Diencephalon (tissue), 1 donor: ENCODE measurements around the gene RAI1. TPM values are rescaled to one million over a fixed set of nuclear protein-coding genes. Genes with fewer than 3 reads are reported as not detected.

Experiments
- small RNA-seq: library from RNA; depleted of rRNA; stranded (forward); fragments of <200 nt; gene quantifications from one replicate; pipeline ENCODE3, GENCODE V24; 2014
- total RNA-seq: library from RNA; depleted of rRNA; stranded (reverse); fragments of >200 nt; gene quantifications from one replicate; pipeline ENCODE4 v1.2.3, GENCODE V29; 2014

RAI1 gene
- 16.4 TPM for total RNA-seq

GRCh38 chr17:17681187-17681743 lies at the start of gene RAI1:
Gene RAI1 (plus strand): TSS chr17:17681458. CDS start chr17:17792949, 111,491 bp downstream.

DNA sequence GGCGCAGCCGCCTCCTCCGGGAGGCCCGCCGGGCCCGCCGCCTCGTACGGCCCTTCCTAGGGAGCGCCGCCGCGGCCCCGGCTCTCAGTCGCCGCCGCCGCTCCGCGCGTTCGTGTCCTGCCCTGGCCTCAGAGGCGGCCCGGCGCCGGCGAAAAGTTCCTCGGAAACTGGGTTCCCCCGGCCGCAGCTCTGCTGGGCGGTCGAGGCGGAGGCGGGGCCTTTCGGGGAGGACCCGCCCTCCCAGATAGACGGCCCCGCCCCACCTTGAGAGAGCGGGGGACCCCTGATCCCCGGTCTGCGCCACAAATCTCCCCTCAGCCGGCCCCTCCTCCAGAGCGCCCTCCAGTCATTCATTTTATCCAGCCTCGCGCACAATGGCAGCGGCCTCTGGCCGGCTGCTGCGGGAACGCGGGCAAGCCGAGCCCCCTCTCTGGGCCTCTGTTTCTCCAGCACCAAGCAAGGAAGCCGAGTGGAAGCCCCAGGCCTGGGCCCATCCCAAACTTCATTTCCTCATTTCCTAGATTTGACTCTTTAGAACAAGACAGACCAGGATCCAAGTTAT lies 155.6 kb downstream of the RAI1 start, which contains the start of gene SREBF1:
SREBF1 (minus strand) TSS at position 169 of the 562 bp plus-strand sequence. CDS start 169 bp downstream, outside the sequence.

Small RNA genes lying within 50 kb of the gene (small RNA-seq; reads per million reads assigned to genes)
- 0.26 reads per million, percentile 9 among the genes with 10 or more reads in this experiment for gene MIR33B
- 0.08 reads per million for gene MIR6777
- gene RF02177, result not detected
- gene RF02178, result not detected

Other genes starting within 250 kb of the RAI1 start
- 17.3 TPM for gene MED9, start 204.5 kb upstream of the RAI1 start, total RNA-seq
- gene RASD1, start 185.1 kb upstream of the RAI1 start, total RNA-seq, result 18.2 TPM
- gene PEMT, start 89.8 kb upstream of the RAI1 start, total RNA-seq, result 28.4 TPM
- 26.3 TPM for gene SREBF1, start 155.5 kb downstream of the RAI1 start, total RNA-seq